ENCODE measurements around the gene RFWD3. TPM values are rescaled to one million over a fixed set of nuclear protein-coding genes. Genes with fewer than 3 reads are reported as not detected.

Gene RFWD3
- total and polyA plus RNA-seq, 2 of the 4 experiments (the other 2 are of a cell fraction): 16.7 to 27.6 TPM

GRCh38 chr16:74659041-74659440, 7.6 kb downstream of the RFWD3 start:
- H4K20me1 ChIP-seq (ENCODE audit: insufficient read depth, low read length): peaks cover 25% of the 10 kb centered on the region; the same call in 1 of the 2 replicates
- no peak overlapping the region for H2BK120ac ChIP-seq (ENCODE audit: low read depth, low read length)
- H3K27ac ChIP-seq (ENCODE audit: insufficient read depth, low read length): no peak overlapping the region
- no peaks in the 10 kb centered on the region for H3K9me3 ChIP-seq (ENCODE audit: control insufficient read depth, insufficient read depth, low read length)
- H3K9me1 ChIP-seq (ENCODE audit: insufficient read depth, low read length): peaks cover 5% of the 10 kb centered on the region; the same call in 1 of the 2 replicates
- peaks cover 2% of the 10 kb centered on the region; the same call in 1 of the 2 replicates for H3K4me1 ChIP-seq (ENCODE audit: control insufficient read depth, insufficient read depth, low read length)
- H3K4me2 ChIP-seq (ENCODE audit: low read depth, low read length): no peak overlapping the region
- no peak overlapping the region for H2BK20ac ChIP-seq (ENCODE audit: low read depth, low read length)
- ATAC-seq (ENCODE audit: low read depth): no peak
- CTCF ChIA-PET: no interaction called here
- H4K8ac ChIP-seq (ENCODE audit: low read depth in 2 of 2, low read length in 2 of 2): no peak overlapping the region
- POLR2A ChIA-PET (ENCODE audit: unreplicated experiment): no interaction called here
- H2AK5ac ChIP-seq (ENCODE audit: low read depth, low read length): no peak overlapping the region
- H3K56ac ChIP-seq (ENCODE audit: extremely low read depth, insufficient read depth, low read length): no peak overlapping the region
- H3K79me1 ChIP-seq (ENCODE audit: low read depth in 1 of 2, low read length in 2 of 2): peaks cover 34 to 61% of the 10 kb centered on the region in 2 experiments
- no peaks in the 10 kb centered on the region for H3K27me3 ChIP-seq (ENCODE audit: control insufficient read depth, insufficient read depth, low read length)
- in situ Hi-C loops (cut with MboI; ENCODE audit: low sequenced_read_pairs): no loop called here
- H3K23ac ChIP-seq (ENCODE audit: low read depth, low read length): no peak overlapping the region
- no peak for TF ChIP-seq NFE2L2 (IDR thresholded peaks at IDR 0.05; ENCODE audit: low read depth, low read length)
- TF ChIP-seq RAD21 (IDR thresholded peaks at IDR 0.05; ENCODE audit: low read length): no peak
- no peak for TF ChIP-seq FOS (IDR thresholded peaks at IDR 0.05; ENCODE audit: low read depth, low read length)
- TF ChIP-seq, protein P1, sequence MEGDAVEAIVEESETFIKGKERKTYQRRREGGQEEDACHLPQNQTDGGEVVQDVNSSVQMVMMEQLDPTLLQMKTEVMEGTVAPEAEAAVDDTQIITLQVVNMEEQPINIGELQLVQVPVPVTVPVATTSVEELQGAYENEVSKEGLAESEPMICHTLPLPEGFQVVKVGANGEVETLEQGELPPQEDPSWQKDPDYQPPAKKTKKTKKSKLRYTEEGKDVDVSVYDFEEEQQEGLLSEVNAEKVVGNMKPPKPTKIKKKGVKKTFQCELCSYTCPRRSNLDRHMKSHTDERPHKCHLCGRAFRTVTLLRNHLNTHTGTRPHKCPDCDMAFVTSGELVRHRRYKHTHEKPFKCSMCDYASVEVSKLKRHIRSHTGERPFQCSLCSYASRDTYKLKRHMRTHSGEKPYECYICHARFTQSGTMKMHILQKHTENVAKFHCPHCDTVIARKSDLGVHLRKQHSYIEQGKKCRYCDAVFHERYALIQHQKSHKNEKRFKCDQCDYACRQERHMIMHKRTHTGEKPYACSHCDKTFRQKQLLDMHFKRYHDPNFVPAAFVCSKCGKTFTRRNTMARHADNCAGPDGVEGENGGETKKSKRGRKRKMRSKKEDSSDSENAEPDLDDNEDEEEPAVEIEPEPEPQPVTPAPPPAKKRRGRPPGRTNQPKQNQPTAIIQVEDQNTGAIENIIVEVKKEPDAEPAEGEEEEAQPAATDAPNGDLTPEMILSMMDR (conservative IDR thresholded peaks at IDR 0.05; ENCODE audit: low read depth, low read length): no peak
- TF ChIP-seq ELK1 (IDR thresholded peaks at IDR 0.05; ENCODE audit: borderline replicate concordance, low read depth, low read length): no peak
- TF ChIP-seq RFX5 (IDR thresholded peaks at IDR 0.05; ENCODE audit: low read depth, low read length): no peak
- 100% methylated on average over 1 of the region's 2 CpGs; no CpG with 5 or more reads in 1 of the 2 experiments for WGBS, 2 experiments (ENCODE audit: extremely low coverage in 2 of 2, insufficient read length in 1 of 2)
- DNase-seq: no peak
- dilution Hi-C loops (cut with HindIII; ENCODE audit: low sequenced_read_pairs, unreplicated experiment): no loop called here
- H4K5ac ChIP-seq (ENCODE audit: low read depth, low read length): no peak overlapping the region
- H2AFZ ChIP-seq (replicated peaks; ENCODE audit: low read length, poor library complexity): no peak overlapping the region
- no peak overlapping the region for H2BK15ac ChIP-seq (ENCODE audit: low read depth, low read length)
- H3K4me3 ChIP-seq (ENCODE audit: insufficient read depth, low read depth, low read length): no peak overlapping the region
- no peak overlapping the region for H2AK9ac ChIP-seq (replicated peaks; ENCODE audit: low read depth, low read length, poor library complexity)
- intact Hi-C loops (cut with micrococcal nuclease): no loop called here
- H4K91ac ChIP-seq (ENCODE audit: insufficient read depth, low read depth, low read length): no peak overlapping the region
- no peak overlapping the region for H3K14ac ChIP-seq (replicated peaks; ENCODE audit: low read depth, low read length)
- peaks cover 46% of the 10 kb centered on the region for H3K36me3 ChIP-seq (ENCODE audit: control insufficient read depth, insufficient read depth, low read length)
- H2BK5ac ChIP-seq (ENCODE audit: low read depth, low read length, poor library complexity, severe bottlenecking): no peak overlapping the region
- BruUV-seq (replicated peaks): no TSS peak
- H3K18ac ChIP-seq (ENCODE audit: low read depth, low read length): no peak overlapping the region
- no peak overlapping the region for H3K9ac ChIP-seq (ENCODE audit: low read depth, low read length)
- H3K4ac ChIP-seq (ENCODE audit: low read depth, low read length): no peak overlapping the region

All from IMR-90 (cell line).